IPS-20b (cell line): ENCODE results near the gene DSCAML1.

Experiments
- H3K27ac ChIP-seq: one replicate; pipeline ENCODE4 v1.5.1; 2013; ENCODE audit warnings: low read length
- H3K27me3 ChIP-seq: 2 replicates; pipeline ENCODE4 v1.6.1; 2013; ENCODE audit warnings: mild to moderate bottlenecking, low read length, inconsistent platforms; ENCODE audit not compliant: insufficient read depth
- H3K36me3 ChIP-seq: 2 replicates; pipeline ENCODE4 v1.6.1; 2013; ENCODE audit warnings: low read depth, mild to moderate bottlenecking, inconsistent platforms, low read length, moderate library complexity; ENCODE audit not compliant: insufficient read depth
- H3K4me1 ChIP-seq: 2 replicates; pipeline ENCODE4 v1.6.1; 2013; ENCODE audit warnings: mild to moderate bottlenecking, control low read depth, inconsistent platforms, low read length, moderate library complexity; ENCODE audit not compliant: insufficient read depth
- H3K4me3 ChIP-seq: 2 replicates; pipeline ENCODE4 v1.5.1; 2013; ENCODE audit warnings: mild to moderate bottlenecking, low read length, inconsistent platforms
- H3K9ac ChIP-seq: 2 replicates; pipeline ENCODE4 v1.6.1; 2013; ENCODE audit warnings: low read depth, mild to moderate bottlenecking, inconsistent platforms, low read length, moderate library complexity
- H3K9me3 ChIP-seq: 2 replicates; pipeline ENCODE4 v1.6.1; 2013; ENCODE audit warnings: mild to moderate bottlenecking, low read depth, low read length, inconsistent platforms; ENCODE audit not compliant: insufficient read depth

DSCAML1 gene

GRCh38 chr11:117829369-117829725 is 32.3 kb upstream of the DSCAML1 start:
- H3K4me3 ChIP-seq, result no peak overlapping the region
- H3K27me3 ChIP-seq, result no peaks in the 10 kb centered on the region
- no peaks in the 10 kb centered on the region for H3K36me3 ChIP-seq
- peaks cover 6% of the 10 kb centered on the region for H3K4me1 ChIP-seq
- H3K9ac ChIP-seq, result no peak overlapping the region
- H3K27ac ChIP-seq, result no peak overlapping the region
- no peaks in the 10 kb centered on the region for H3K9me3 ChIP-seq

GRCh38 chr11:117828611-117829368 is 31.8 kb upstream of the DSCAML1 start:
- H3K27me3 ChIP-seq, result no peaks in the 10 kb centered on the region
- H3K36me3 ChIP-seq, result no peaks in the 10 kb centered on the region
- H3K4me3 ChIP-seq, result no peak overlapping the region
- H3K9ac ChIP-seq, result no peak overlapping the region
- peaks cover 10% of the 10 kb centered on the region for H3K4me1 ChIP-seq
- no peak overlapping the region for H3K27ac ChIP-seq
- no peaks in the 10 kb centered on the region for H3K9me3 ChIP-seq

GRCh38 chr11:117827521-117828511 is 30.8 kb upstream of the DSCAML1 start:
- Histone ChIP-seq H3K9me3 (no peaks in the 10 kb centered on the region), H3K27ac (no peak overlapping the region), H3K9ac (no peak overlapping the region), H3K4me1 (peaks cover 11% of the 10 kb centered on the region), H3K4me3 (no peak overlapping the region), H3K36me3 (no peaks in the 10 kb centered on the region), H3K27me3 (no peaks in the 10 kb centered on the region)

GRCh38 chr11:117826832-117827231 is 29.8 kb upstream of the DSCAML1 start:
- peaks cover 11% of the 10 kb centered on the region for H3K4me1 ChIP-seq
- H3K36me3 ChIP-seq, result no peaks in the 10 kb centered on the region
- H3K27me3 ChIP-seq, result no peaks in the 10 kb centered on the region
- no peak overlapping the region for H3K9ac ChIP-seq
- H3K27ac ChIP-seq, result no peak overlapping the region
- no peak overlapping the region for H3K4me3 ChIP-seq
- H3K9me3 ChIP-seq, result no peaks in the 10 kb centered on the region

GRCh38 chr11:117826190-117826570 is 29.2 kb upstream of the DSCAML1 start:
- Histone ChIP-seq H3K27ac (no peak overlapping the region), H3K9me3 (no peaks in the 10 kb centered on the region), H3K27me3 (no peaks in the 10 kb centered on the region), H3K4me3 (no peak overlapping the region), H3K4me1 (peaks cover 11% of the 10 kb centered on the region), H3K9ac (no peak overlapping the region), H3K36me3 (no peaks in the 10 kb centered on the region)

- Histone ChIP-seq H3K27ac (no peak overlapping the region), H3K4me1 (peaks cover 8% of the 10 kb centered on the region), H3K27me3 (no peaks in the 10 kb centered on the region), H3K9ac (no peak overlapping the region), H3K36me3 (no peaks in the 10 kb centered on the region), H3K9me3 (no peaks in the 10 kb centered on the region), H3K4me3 (no peak overlapping the region)
Observed at GRCh38 chr11:117825538-117826189, 28.6 kb upstream of the DSCAML1 start.

GRCh38 chr11:117824571-117825537 is 27.8 kb upstream of the DSCAML1 start, which contains the start of gene FXYD2:
TSS of gene FXYD2 (minus strand) at chr11:117824744. CDS start at chr11:117824678, 66 bp downstream.
- Histone ChIP-seq H3K27me3 (no peaks in the 10 kb centered on the region), H3K9ac (no peak within 1 kb of the TSS), H3K36me3 (no peaks in the 10 kb centered on the region), H3K4me3 (no peak within 1 kb of the TSS), H3K4me1 (peaks cover 10% of the 10 kb centered on the region), H3K9me3 (no peaks in the 10 kb centered on the region), H3K27ac (no peak within 1 kb of the TSS)

- no peaks in the 10 kb centered on the region for H3K27me3 ChIP-seq
- H3K27ac ChIP-seq, result no peak overlapping the region
- H3K4me1 ChIP-seq, result peaks cover 10% of the 10 kb centered on the region
- no peak overlapping the region for H3K4me3 ChIP-seq
- H3K9ac ChIP-seq, result no peak overlapping the region
- H3K36me3 ChIP-seq, result no peaks in the 10 kb centered on the region
- no peaks in the 10 kb centered on the region for H3K9me3 ChIP-seq
Observed at GRCh38 chr11:117823946-117824420, 27.0 kb upstream of the DSCAML1 start.

- Histone ChIP-seq H3K9ac (no peak overlapping the region), H3K4me3 (no peak overlapping the region), H3K9me3 (no peaks in the 10 kb centered on the region), H3K27me3 (no peaks in the 10 kb centered on the region), H3K4me1 (peaks cover 10% of the 10 kb centered on the region), H3K36me3 (no peaks in the 10 kb centered on the region), H3K27ac (no peak overlapping the region)
Observed at GRCh38 chr11:117823294-117823945, 26.4 kb upstream of the DSCAML1 start.
